Lower leg skin (tissue), 4 donors: ENCODE measurements around the gene GLRX. TPM values are rescaled to one million over a fixed set of nuclear protein-coding genes. Genes with fewer than 3 reads are reported as not detected.

Experiments used
- DNase-seq, 2 donors: peaks; one replicate each; pipeline ENCODE4 v3.0.0-alpha.2; 2019; ENCODE audit warnings: low spot score in 2 of 2
- H3K4me3 ChIP-seq: fragments of 200-600 bp; sonication (generic); 2 replicates; pipeline ENCODE4 v1.5.1; 2017; ENCODE audit warnings: mild to moderate bottlenecking, low read depth; ENCODE audit not compliant: poor library complexity, severe bottlenecking
- POLR2A ChIP-seq, 2 donors: fragments of 450-650 bp; IDR thresholded peaks; one replicate each; pipeline ENCODE4 v1.6.1; 2016 to 2017; ENCODE audit warnings: antibody characterized with exemption in 2 of 2, mild to moderate bottlenecking in 1 of 2, moderate library complexity in 1 of 2
- WGBS, 2 donors: methylation state at CpG; one replicate each; pipeline ENCODE4 v1.1.5; 2018; 5-methylcytosine and 5-hydroxymethylcytosine counted together
- intact Hi-C: fragments of 100-400 bp; cut with DNase I; formaldehyde crosslinking; loops from one replicate; pipeline ENCODE4 v1.15.0; 2023; ENCODE audit warnings: low total_unique reads
- total RNA-seq, 4 donors: library from RNA; depleted of rRNA; stranded (reverse); fragments of >200 nt; gene quantifications; one replicate each; pipeline ENCODE4 v1.1.0, GENCODE V29; 2016
- TF ChIP-seq, protein P1 (sequence below), 3 donors: fragments of 450-650 bp; IDR thresholded peaks; one replicate each; pipeline ENCODE4 v1.5.1; 2016; ENCODE audit warnings: antibody characterized with exemption in 3 of 3, mild to moderate bottlenecking in 3 of 3, moderate library complexity in 2 of 3

The GLRX gene
- total RNA-seq, 4 donors from 2014 or later: 67.9 to 136 (median 105) TPM

DNA sequence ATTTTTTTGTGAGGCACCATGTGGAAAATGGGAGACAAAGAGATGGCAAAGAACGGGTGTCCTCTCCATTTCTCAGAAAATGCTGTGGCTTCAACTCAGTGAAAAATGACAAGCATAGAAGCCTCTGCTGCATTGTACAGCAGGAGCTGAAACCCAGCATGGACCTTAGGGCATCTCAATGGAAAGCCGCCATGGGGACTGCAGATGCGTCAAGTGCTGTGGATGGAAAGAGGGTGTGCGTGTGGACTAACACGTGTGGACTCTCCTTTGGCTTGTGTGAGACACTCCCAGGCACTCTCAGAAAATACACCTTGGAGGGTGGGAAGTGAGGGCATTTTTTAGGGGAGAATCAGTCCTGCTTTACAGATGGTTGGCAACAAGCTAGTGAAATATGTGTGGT, 2.2 kb upstream of the GLRX start:
- intact Hi-C loops: no loop called here
- WGBS, 2 donors: 88 to 92% methylated on average over 5 of the region's 5 CpGs
- no peak for TF ChIP-seq POLR2A (IDR thresholded peaks at IDR 0.05)
- TF ChIP-seq, protein P1, sequence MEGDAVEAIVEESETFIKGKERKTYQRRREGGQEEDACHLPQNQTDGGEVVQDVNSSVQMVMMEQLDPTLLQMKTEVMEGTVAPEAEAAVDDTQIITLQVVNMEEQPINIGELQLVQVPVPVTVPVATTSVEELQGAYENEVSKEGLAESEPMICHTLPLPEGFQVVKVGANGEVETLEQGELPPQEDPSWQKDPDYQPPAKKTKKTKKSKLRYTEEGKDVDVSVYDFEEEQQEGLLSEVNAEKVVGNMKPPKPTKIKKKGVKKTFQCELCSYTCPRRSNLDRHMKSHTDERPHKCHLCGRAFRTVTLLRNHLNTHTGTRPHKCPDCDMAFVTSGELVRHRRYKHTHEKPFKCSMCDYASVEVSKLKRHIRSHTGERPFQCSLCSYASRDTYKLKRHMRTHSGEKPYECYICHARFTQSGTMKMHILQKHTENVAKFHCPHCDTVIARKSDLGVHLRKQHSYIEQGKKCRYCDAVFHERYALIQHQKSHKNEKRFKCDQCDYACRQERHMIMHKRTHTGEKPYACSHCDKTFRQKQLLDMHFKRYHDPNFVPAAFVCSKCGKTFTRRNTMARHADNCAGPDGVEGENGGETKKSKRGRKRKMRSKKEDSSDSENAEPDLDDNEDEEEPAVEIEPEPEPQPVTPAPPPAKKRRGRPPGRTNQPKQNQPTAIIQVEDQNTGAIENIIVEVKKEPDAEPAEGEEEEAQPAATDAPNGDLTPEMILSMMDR (IDR thresholded peaks at IDR 0.05): no peak
- DNase-seq: peak in 1 of 2 donors; percentile 57
- H3K4me3 ChIP-seq: no peak overlapping the region

DNA sequence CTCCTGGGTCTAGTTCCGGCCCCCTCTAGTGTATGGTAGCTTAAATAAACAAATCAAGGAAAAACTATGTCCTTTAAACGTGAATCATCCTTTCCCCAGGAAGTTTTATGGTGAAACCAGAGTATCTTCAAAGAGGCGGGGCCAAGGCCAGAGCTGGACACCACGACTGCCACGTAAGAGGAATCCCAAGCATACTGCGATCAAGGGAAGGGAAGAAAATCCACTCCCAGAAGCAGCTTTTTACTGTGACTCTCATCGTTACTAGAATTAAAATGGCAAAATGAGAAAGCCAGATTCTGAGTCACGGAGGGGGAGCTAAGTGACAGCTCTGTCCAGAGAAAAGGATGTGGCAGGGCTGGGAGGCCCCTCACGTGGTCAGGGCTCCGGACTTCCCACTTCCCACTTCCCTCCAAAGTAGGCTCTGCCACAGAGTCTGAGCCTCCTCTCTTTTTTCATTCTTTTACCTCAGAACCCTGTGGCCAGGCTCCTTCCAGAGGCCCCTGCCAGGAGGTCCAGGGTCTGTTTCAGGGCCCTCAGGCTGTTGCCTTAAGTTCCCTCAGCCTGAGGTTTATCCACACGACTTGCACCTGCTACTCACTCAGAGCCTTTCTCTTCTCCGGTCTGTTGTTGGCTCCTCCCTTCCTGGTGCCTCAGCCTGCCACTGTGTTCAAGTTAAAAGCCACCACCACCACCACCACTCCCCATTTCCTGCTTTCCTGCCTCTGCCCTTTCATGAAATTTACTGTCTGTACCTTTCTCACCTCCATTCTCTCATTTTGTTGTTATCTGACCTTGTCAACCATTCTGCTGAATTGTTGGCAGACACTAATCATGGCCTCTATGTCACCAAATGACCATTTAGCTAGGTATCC, 1.4 kb upstream of the GLRX start:
- no peak overlapping the region for H3K4me3 ChIP-seq
- peak; percentile 72 to 94 for DNase-seq
- intact Hi-C loops: no loop called here
- 36% methylated on average over 12 of the region's 12 CpGs for WGBS, 2 donors
- TF ChIP-seq, protein P1 (IDR thresholded peaks at IDR 0.05): no peak
- TF ChIP-seq POLR2A (IDR thresholded peaks at IDR 0.05): peak in 1 of 2 donors; percentile 23

DNA sequence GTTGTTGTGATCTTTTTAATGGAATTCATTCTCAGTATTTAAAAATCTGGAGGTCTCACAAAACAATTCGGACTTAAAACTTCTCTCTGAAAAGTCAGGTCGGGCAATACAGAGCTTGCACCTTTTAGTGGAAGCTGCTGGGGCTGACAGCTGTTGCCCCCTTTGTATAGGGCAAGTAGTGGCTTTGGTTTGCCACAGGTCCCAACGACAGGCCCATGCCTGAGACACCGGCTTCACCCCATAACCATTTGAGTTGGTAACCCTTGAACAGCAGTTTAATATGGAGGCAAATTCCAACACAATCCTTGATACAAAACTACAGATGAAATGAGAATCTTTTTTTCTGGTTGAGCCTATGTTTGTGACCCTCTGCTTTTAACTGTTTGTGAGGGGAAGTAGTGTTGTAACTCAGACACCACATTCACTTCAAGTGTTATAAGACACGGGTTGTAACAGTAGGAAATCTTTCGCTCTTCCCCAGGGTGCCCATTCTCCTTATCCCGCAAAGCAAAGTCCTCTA, 752 bp upstream of the GLRX start:
- intact Hi-C loops: no loop called here
- TF ChIP-seq, protein P1 (IDR thresholded peaks at IDR 0.05): no peak
- TF ChIP-seq POLR2A (IDR thresholded peaks at IDR 0.05): no peak
- WGBS, 2 donors: 41 to 51% methylated on average over 7 of the region's 7 CpGs
- DNase-seq: peak in 1 of 2 donors; percentile 85
- H3K4me3 ChIP-seq: no peak overlapping the region

DNA sequence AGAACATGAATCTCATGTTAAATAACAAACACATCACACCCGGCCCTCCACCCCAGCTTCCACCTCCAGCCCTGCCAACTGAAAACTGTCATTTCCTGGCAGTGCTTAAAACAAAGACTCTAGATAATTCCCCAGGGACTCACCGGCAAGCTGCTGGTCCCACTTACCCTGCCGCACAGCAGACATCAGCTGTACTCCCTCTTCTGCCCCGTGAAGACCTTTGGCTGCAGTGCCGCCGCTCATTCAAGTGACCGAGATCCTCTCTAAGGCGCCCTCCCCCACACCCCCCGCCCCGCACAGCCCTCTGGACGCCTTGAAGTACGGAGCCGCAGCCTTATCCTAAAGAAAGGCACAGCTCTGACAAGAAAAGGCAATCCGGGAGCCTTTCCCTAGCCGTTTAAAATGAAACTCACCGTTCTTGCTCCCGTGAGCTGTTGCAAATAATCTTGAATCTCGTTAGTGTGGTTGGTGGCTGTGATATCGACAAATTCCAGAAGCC, 434 bp downstream of the GLRX start:
- DNase-seq: peak in 1 of 2 donors; percentile 88

DNA sequence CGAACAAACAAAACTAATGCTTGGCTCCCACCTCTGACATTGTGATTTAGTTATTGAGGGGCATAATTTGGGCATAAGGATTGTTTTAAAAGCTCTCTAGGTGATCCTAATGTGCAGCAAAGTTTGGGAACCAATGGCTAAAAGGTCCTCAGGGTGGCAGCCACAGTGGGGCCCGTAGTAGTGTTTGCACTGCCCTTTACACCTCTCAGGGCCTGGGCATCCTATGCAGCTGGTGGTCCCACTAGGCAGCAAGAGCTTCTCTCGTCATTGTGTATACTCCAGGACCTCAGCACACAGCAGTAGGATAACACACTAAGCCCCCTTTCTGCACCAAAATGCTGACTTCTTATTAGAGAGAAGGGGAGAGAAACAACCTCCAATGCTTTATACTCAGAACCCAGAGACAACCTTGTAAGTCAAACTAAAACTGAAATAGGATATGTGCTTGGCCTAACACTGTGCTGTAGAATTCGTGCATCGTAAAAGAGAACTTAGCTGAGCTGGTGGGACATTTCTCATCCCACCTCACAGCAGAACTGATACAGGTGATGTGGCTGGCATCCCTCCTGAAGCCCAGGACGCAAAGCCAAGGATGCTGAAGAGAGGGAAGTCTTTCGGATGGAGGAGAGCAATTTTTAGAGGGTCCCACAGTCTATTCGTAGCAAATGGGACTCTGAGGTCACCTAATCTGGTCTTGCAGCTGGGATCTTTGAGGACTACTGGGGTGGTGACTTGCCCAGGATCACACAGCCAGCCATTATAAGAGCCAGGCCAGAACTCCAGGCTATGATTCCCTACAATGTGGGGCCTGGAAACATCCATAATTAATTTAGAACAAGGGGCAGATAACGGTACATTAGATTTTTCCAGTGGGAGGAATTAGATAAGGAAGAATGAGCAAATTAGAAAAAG, 1.2 kb downstream of the GLRX start:
- peak in 1 of 2 donors; percentile 81 for DNase-seq
- intact Hi-C loops: no loop called here
- 55 to 63% methylated on average over 9 of the region's 9 CpGs for WGBS, 2 donors
- no peak for TF ChIP-seq POLR2A (IDR thresholded peaks at IDR 0.05)
- TF ChIP-seq, protein P1 (IDR thresholded peaks at IDR 0.05): no peak
- H3K4me3 ChIP-seq: peak overlapping the region; percentile 70

More for the DNA sequence above, 434 bp downstream of the GLRX start:
- 1% methylated on average over 19 of the region's 19 CpGs for WGBS, 2 donors
- intact Hi-C loops: no loop called here
- peak overlapping the region; percentile 70 for H3K4me3 ChIP-seq
- TF ChIP-seq, protein P1 (IDR thresholded peaks at IDR 0.05): no peak
- TF ChIP-seq POLR2A (IDR thresholded peaks at IDR 0.05): no peak
